Astrocyte (in vitro differentiated cells and primary cell): ENCODE results near the gene PARD3B. TPM values are rescaled to one million over a fixed set of nuclear protein-coding genes. Genes with fewer than 3 reads are reported as not detected.

Experiments
- DNase-seq: peaks from one replicate; pipeline ENCODE4 v3.0.0-alpha.2; 2010; ENCODE audit warnings: low read depth
- FAIRE-seq: peaks from 2 replicates; lab custom pipeline; 2011; peaks lifted over from hg19 to GRCh38; lab: Jason Lieb, UNC
- H2AFZ ChIP-seq: 2 replicates; pipeline ENCODE4 v1.6.0; 2012; ENCODE audit warnings: low read depth, low read length, inconsistent platforms
- H3K27ac ChIP-seq: 2 replicates; pipeline ENCODE4 v1.5.1; 2011; ENCODE audit warnings: low read depth, low read length, inconsistent platforms
- H3K27me3 ChIP-seq: 2 replicates; pipeline ENCODE4 v1.6.0; 2011; ENCODE audit warnings: low read length, inconsistent platforms; ENCODE audit not compliant: insufficient read depth
- H3K36me3 ChIP-seq: 2 replicates; pipeline ENCODE4 v1.5.1; 2011; ENCODE audit warnings: low read length, inconsistent platforms; ENCODE audit not compliant: insufficient read depth
- H3K4me1 ChIP-seq: 2 replicates; pipeline ENCODE4 v1.5.1; 2011; ENCODE audit warnings: low read length, inconsistent platforms; ENCODE audit not compliant: insufficient read depth
- H3K4me2 ChIP-seq: 2 replicates; pipeline ENCODE4 v1.6.0; 2012; ENCODE audit warnings: low read length, inconsistent platforms
- H3K4me3 ChIP-seq: 2 replicates; pipeline ENCODE4 v1.5.1; 2011; ENCODE audit warnings: low read depth, mild to moderate bottlenecking, low read length, inconsistent platforms; ENCODE audit not compliant: insufficient read depth
- H3K79me2 ChIP-seq: 2 replicates; pipeline ENCODE4 v1.6.0; 2012; ENCODE audit warnings: mild to moderate bottlenecking, low read length, inconsistent platforms; ENCODE audit not compliant: insufficient read depth
- H3K9ac ChIP-seq: 2 replicates; pipeline ENCODE4 v1.6.0; 2012; ENCODE audit warnings: mild to moderate bottlenecking, low read length, inconsistent platforms
- H3K9me3 ChIP-seq: 2 replicates; pipeline ENCODE4 v1.5.1; 2012; ENCODE audit warnings: low read depth, mild to moderate bottlenecking, low read length, inconsistent platforms; ENCODE audit not compliant: insufficient read depth
- H4K20me1 ChIP-seq: 2 replicates; pipeline ENCODE4 v1.6.0; 2012; ENCODE audit warnings: low read length, inconsistent platforms; ENCODE audit not compliant: insufficient read depth
- H3K27ac Mint-ChIP-seq: one replicate; pipeline ENCODE4 v1.8.0; 2021; ENCODE audit warnings: mild to moderate bottlenecking, mixed read lengths; ENCODE audit not compliant: unreplicated experiment
- H3K27me3 Mint-ChIP-seq: one replicate; pipeline ENCODE4 v1.8.0; 2021; ENCODE audit warnings: low read depth, mixed read lengths; ENCODE audit not compliant: unreplicated experiment
- H3K36me3 Mint-ChIP-seq: one replicate; pipeline ENCODE4 v1.8.0; 2021; ENCODE audit warnings: low read depth, mixed read lengths; ENCODE audit not compliant: unreplicated experiment
- H3K4me1 Mint-ChIP-seq: one replicate; pipeline ENCODE4 v1.8.0; 2021; ENCODE audit warnings: low read depth, mixed read lengths; ENCODE audit not compliant: unreplicated experiment
- H3K4me3 Mint-ChIP-seq: one replicate; pipeline ENCODE4 v1.8.0; 2021; ENCODE audit warnings: mild to moderate bottlenecking, moderate library complexity, mixed read lengths; ENCODE audit not compliant: unreplicated experiment
- H3K9me3 Mint-ChIP-seq: one replicate; pipeline ENCODE4 v1.8.0; 2021; ENCODE audit warnings: mild to moderate bottlenecking, mixed read lengths; ENCODE audit not compliant: unreplicated experiment
- CTCF ChIP-seq: IDR thresholded peaks from 2 replicates; pipeline ENCODE4 v1.5.1; 2011; ENCODE audit warnings: low read depth, mild to moderate bottlenecking, inconsistent platforms, low read length, moderate library complexity; ENCODE audit not compliant: insufficient read depth
- EZH2 ChIP-seq: IDR thresholded peaks from 2 replicates; pipeline ENCODE4 v1.6.1; 2012; ENCODE audit warnings: mild to moderate bottlenecking, low read length, inconsistent platforms; ENCODE audit not compliant: insufficient read depth
- total RNA-seq: library from RNA; stranded (reverse); gene quantifications from 2 replicates; pipeline ENCODE4 v1.2.1, GENCODE V29; 2021

Gene PARD3B
- total RNA-seq, 1 donor from 2014 or later, result 6.5 TPM

GRCh38 chr2:205659922-205660321 is 1114.6 kb downstream of the PARD3B start:
- TF ChIP-seq EZH2, result no peak
- TF ChIP-seq CTCF, result no peak
- Histone ChIP-seq H3K9me3 (no peaks in the 10 kb centered on the region), H3K9ac (no peak overlapping the region), H2AFZ (no peak overlapping the region), H4K20me1 (no peaks in the 10 kb centered on the region), H3K79me2 (no peaks in the 10 kb centered on the region), H3K27ac (no peak overlapping the region), H3K27me3 (no peaks in the 10 kb centered on the region), H3K4me1 (peaks cover 20% of the 10 kb centered on the region), H3K36me3 (no peaks in the 10 kb centered on the region), H3K4me3 (no peak overlapping the region), H3K4me2 (peak overlapping the region; percentile 67)
- no peaks in the 10 kb centered on the region for H3K36me3 Mint-ChIP-seq
- peaks cover 2% of the 10 kb centered on the region for H3K27me3 Mint-ChIP-seq
- H3K4me1 Mint-ChIP-seq, result peaks cover 24% of the 10 kb centered on the region
- FAIRE-seq (no peak), DNase-seq (no peak)
- H3K9me3 Mint-ChIP-seq, result peaks cover 2% of the 10 kb centered on the region
- H3K4me3 Mint-ChIP-seq, result no peak overlapping the region
- H3K27ac Mint-ChIP-seq, result peak overlapping the region; percentile 58

GRCh38 chr2:205660521-205661124 is 1115.3 kb downstream of the PARD3B start:
- Histone ChIP-seq H3K27ac (peak overlapping the region; percentile 29), H3K9ac (peak overlapping the region; percentile 25), H3K4me1 (peaks cover 20% of the 10 kb centered on the region), H3K4me2 (peak overlapping the region; percentile 67), H3K4me3 (peak overlapping the region; percentile 10), H3K36me3 (no peaks in the 10 kb centered on the region), H3K9me3 (no peaks in the 10 kb centered on the region), H3K79me2 (no peaks in the 10 kb centered on the region), H4K20me1 (no peaks in the 10 kb centered on the region), H2AFZ (peak overlapping the region; percentile 23), H3K27me3 (no peaks in the 10 kb centered on the region)
- DNase-seq (peak; percentile 96), FAIRE-seq (peak; percentile 99)
- H3K4me1 Mint-ChIP-seq, result peaks cover 19% of the 10 kb centered on the region
- TF ChIP-seq CTCF, result no peak
- no peak for TF ChIP-seq EZH2
- H3K27me3 Mint-ChIP-seq, result peaks cover 2% of the 10 kb centered on the region
- H3K9me3 Mint-ChIP-seq, result peaks cover 2% of the 10 kb centered on the region
- H3K4me3 Mint-ChIP-seq, result no peak overlapping the region
- peak overlapping the region; percentile 86 for H3K27ac Mint-ChIP-seq
- no peaks in the 10 kb centered on the region for H3K36me3 Mint-ChIP-seq

GRCh38 chr2:205661281-205661680 is 1116.0 kb downstream of the PARD3B start:
- FAIRE-seq, result peak; percentile 79
- peaks cover 2% of the 10 kb centered on the region for H3K27me3 Mint-ChIP-seq
- Histone ChIP-seq H4K20me1 (no peaks in the 10 kb centered on the region), H3K79me2 (no peaks in the 10 kb centered on the region), H3K4me3 (no peak overlapping the region), H3K4me1 (peaks cover 20% of the 10 kb centered on the region), H2AFZ (no peak overlapping the region), H3K36me3 (no peaks in the 10 kb centered on the region), H3K9me3 (no peaks in the 10 kb centered on the region), H3K27me3 (no peaks in the 10 kb centered on the region), H3K9ac (no peak overlapping the region), H3K27ac (peak overlapping the region; percentile 29), H3K4me2 (peak overlapping the region; percentile 67)
- H3K9me3 Mint-ChIP-seq, result peaks cover 2% of the 10 kb centered on the region
- DNase-seq, result no peak
- TF ChIP-seq CTCF (no peak), EZH2 (no peak)
- peak overlapping the region; percentile 86 for H3K27ac Mint-ChIP-seq
- no peak overlapping the region for H3K4me3 Mint-ChIP-seq
- no peaks in the 10 kb centered on the region for H3K36me3 Mint-ChIP-seq
- H3K4me1 Mint-ChIP-seq, result peaks cover 19% of the 10 kb centered on the region
